Osteocyte (in vitro differentiated cells): ENCODE data around the gene SPIN4. TPM values are rescaled to one million over a fixed set of nuclear protein-coding genes. Genes with fewer than 3 reads are reported as not detected.

Experiments used
- DNase-seq: peaks from one replicate; pipeline ENCODE4 v3.0.0; 2021; ENCODE audit warnings: mixed read lengths; ENCODE audit not compliant: unreplicated experiment; ENCODE audit errors: extremely low spot score
- H3K27ac Mint-ChIP-seq: one replicate; pipeline ENCODE4 v1.8.0; 2021; ENCODE audit warnings: mild to moderate bottlenecking, mixed read lengths; ENCODE audit not compliant: unreplicated experiment
- H3K27me3 Mint-ChIP-seq: one replicate; pipeline ENCODE4 v1.8.0; 2021; ENCODE audit warnings: mixed read lengths; ENCODE audit not compliant: unreplicated experiment
- H3K36me3 Mint-ChIP-seq: one replicate; pipeline ENCODE4 v1.8.0; 2021; ENCODE audit warnings: mixed read lengths; ENCODE audit not compliant: unreplicated experiment
- H3K4me1 Mint-ChIP-seq: one replicate; pipeline ENCODE4 v1.8.0; 2021; ENCODE audit warnings: mixed read lengths; ENCODE audit not compliant: unreplicated experiment
- H3K4me3 Mint-ChIP-seq: one replicate; pipeline ENCODE4 v1.8.0; 2021; ENCODE audit warnings: mild to moderate bottlenecking, moderate library complexity, mixed read lengths; ENCODE audit not compliant: unreplicated experiment
- H3K9me3 Mint-ChIP-seq: one replicate; pipeline ENCODE4 v1.8.0; 2021; ENCODE audit warnings: mixed read lengths; ENCODE audit not compliant: unreplicated experiment
- CTCF ChIP-seq: fragments of 200-600 bp; sonication (generic); IDR thresholded peaks from 2 replicates; pipeline ENCODE4 v1.5.0; 2021; ENCODE audit warnings: antibody characterized with exemption, mild to moderate bottlenecking, moderate library complexity
- total RNA-seq: library from RNA; stranded (reverse); gene quantifications from 2 replicates; pipeline ENCODE4 v1.2.1, GENCODE V29; 2021

Gene SPIN4
- total RNA-seq, 1 donor from 2014 or later: 7.4 TPM

DNA sequence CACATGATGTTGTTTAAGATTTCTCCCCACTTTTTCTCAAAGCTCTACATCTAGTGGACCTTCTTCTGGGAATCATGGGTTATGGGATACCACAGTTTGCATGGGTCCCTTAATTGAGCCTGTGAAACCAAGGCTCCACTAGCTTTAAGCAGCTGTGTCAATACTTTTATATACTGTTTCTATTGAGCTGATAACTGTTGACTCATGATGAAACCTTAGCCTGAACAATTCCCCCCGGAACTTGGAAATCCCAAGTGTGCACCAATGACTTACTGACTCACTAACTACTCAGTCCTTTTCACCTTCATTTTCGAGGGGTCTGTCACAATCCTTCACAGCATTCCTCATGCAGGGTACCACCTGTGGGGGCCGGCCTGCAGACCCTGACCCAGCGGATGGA lies 12.7 kb upstream of the SPIN4 start:
- Mint-ChIP-seq H3K4me1 (no peaks in the 10 kb centered on the region), H3K9me3 (peaks cover 29% of the 10 kb centered on the region), H3K27me3 (no peaks in the 10 kb centered on the region), H3K36me3 (no peaks in the 10 kb centered on the region), H3K4me3 (no peak overlapping the region), H3K27ac (no peak overlapping the region)
- no peak for DNase-seq
- TF ChIP-seq CTCF: no peak

GRCh38 chrX:63361494-63361893 lies 10.4 kb upstream of the SPIN4 start:
- no peaks in the 10 kb centered on the region for H3K36me3 Mint-ChIP-seq
- peaks cover 18% of the 10 kb centered on the region for H3K9me3 Mint-ChIP-seq
- H3K4me3 Mint-ChIP-seq: no peak overlapping the region
- H3K4me1 Mint-ChIP-seq: no peaks in the 10 kb centered on the region
- no peaks in the 10 kb centered on the region for H3K27me3 Mint-ChIP-seq
- no peak for TF ChIP-seq CTCF
- no peak overlapping the region for H3K27ac Mint-ChIP-seq
- DNase-seq: no peak

DNA sequence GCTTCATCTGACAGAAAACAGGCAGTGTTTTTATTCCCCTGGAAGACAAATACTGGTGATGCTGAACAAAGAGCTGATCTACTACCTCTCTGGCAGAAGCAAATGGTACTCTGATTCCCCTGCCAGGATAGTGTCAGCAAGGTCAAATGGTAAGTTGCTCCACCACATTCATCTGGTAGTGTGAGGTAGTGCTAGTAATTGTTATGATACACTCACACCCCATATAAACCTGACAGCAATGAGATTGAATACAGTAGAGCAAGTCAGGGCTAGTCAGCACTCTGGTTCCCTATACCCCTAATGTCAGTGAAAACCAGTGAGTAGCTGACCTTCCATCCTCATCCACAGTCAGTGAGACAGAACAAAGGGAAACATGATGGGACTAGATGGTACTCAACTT lies 3.4 kb upstream of the SPIN4 start:
- DNase-seq: no peak
- Mint-ChIP-seq H3K9me3 (peaks cover 12% of the 10 kb centered on the region), H3K27me3 (no peaks in the 10 kb centered on the region), H3K4me3 (no peak overlapping the region), H3K27ac (no peak overlapping the region), H3K4me1 (peaks cover 4% of the 10 kb centered on the region), H3K36me3 (no peaks in the 10 kb centered on the region)
- no peak for TF ChIP-seq CTCF

DNA sequence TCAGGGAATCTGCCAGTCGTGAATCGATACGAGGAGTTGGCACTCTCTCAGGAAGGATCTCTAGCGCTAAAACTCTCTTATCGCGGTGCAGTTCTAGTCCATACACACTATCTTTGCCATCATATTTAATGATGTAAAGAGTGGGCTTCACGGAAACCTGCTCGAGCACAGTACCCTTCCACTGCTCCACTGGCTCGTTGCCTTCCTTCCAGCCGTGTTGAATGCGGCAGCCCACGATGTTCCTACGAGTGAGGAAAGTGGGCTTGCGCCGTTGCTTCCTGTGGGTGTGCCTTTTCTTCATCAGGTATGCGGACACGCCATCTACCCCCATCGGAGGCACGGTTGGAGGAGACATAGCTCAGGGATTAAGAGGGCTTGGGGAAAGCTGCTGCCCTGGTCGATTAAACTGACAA lies 661 bp downstream of the SPIN4 start:
- no peak for DNase-seq
- peak overlapping the region; percentile 88 for H3K27ac Mint-ChIP-seq
- H3K27me3 Mint-ChIP-seq: no peaks in the 10 kb centered on the region
- peaks cover 4% of the 10 kb centered on the region for H3K9me3 Mint-ChIP-seq
- H3K36me3 Mint-ChIP-seq: no peaks in the 10 kb centered on the region
- H3K4me3 Mint-ChIP-seq: peak overlapping the region; percentile 87
- peaks cover 8% of the 10 kb centered on the region for H3K4me1 Mint-ChIP-seq
- TF ChIP-seq CTCF: no peak

- H3K27me3 Mint-ChIP-seq: no peaks in the 10 kb centered on the region
- H3K9me3 Mint-ChIP-seq: peaks cover 4% of the 10 kb centered on the region
- no peak overlapping the region for H3K27ac Mint-ChIP-seq
- peaks cover 8% of the 10 kb centered on the region for H3K4me1 Mint-ChIP-seq
- H3K36me3 Mint-ChIP-seq: peaks cover 2% of the 10 kb centered on the region
- DNase-seq: no peak
- no peak for TF ChIP-seq CTCF
- H3K4me3 Mint-ChIP-seq: peak overlapping the region; percentile 87
Observed at GRCh38 chrX:63349307-63349706, 1.8 kb downstream of the SPIN4 start.
